ENCODE results near the gene ABL2. TPM values are rescaled to one million over a fixed set of nuclear protein-coding genes. Genes with fewer than 3 reads are reported as not detected.

The ABL2 gene
- total RNA-seq = 22.0 and 42.7 TPM in 2 replicates

GRCh38 chr1:179229214-179230140 is at the start of gene ABL2:
Gene ABL2, minus strand, starts transcription at chr1:179229677. Its CDS starts 280 bp downstream, at chr1:179229397.

GRCh38 chr1:179081687-179082332 is 147.7 kb downstream of the ABL2 start, which contains the start of gene TOR3A:
Gene TOR3A, plus strand, starts transcription at chr1:179082070. Its CDS starts 59 bp downstream, at chr1:179082129.

Other genes with a start within 250 kb of the ABL2 start
- gene FAM20B, start 203.8 kb downstream of the ABL2 start, total RNA-seq = 33.5 and 50.7 TPM in 2 replicates
- gene TOR3A, start 147.6 kb downstream of the ABL2 start, total RNA-seq = 36.1 and 40.7 TPM in 2 replicates
- gene SOAT1, start 64.1 kb upstream of the ABL2 start, total RNA-seq = 11.9 and 29.6 TPM in 2 replicates
- 0.48 and 2.3 TPM in 2 replicates for gene AXDND1, start 136.3 kb upstream of the ABL2 start, total RNA-seq

Data from tracheal epithelial cell (primary cell).